Measurements from ENCODE around the gene SH3RF2.
"Not testable (repeated sequence)": the region's sequence is repeated elsewhere in the genome, so short reads cannot be mapped to it uniquely, and the experiment has no call there.

Gene SH3RF2

GRCh38 chr5:146010447-146010846, 74.1 kb downstream of the SH3RF2 start:
- not testable (repeated sequence) for DNase-seq

GRCh38 chr5:146013761-146014160, 77.4 kb downstream of the SH3RF2 start:
- no peak for DNase-seq

- no peak for DNase-seq
Observed at GRCh38 chr5:146015001-146015400, 78.6 kb downstream of the SH3RF2 start.

- no peak for DNase-seq
Observed at GRCh38 chr5:146016764-146017484, 80.5 kb downstream of the SH3RF2 start.

- DNase-seq: no peak
Observed at GRCh38 chr5:146018514-146019375, 82.4 kb downstream of the SH3RF2 start.

GRCh38 chr5:146020100-146020499, 83.7 kb downstream of the SH3RF2 start:
- DNase-seq: no peak

GRCh38 chr5:146024034-146024433, 87.7 kb downstream of the SH3RF2 start:
- no peak for DNase-seq

- no peak for DNase-seq
Observed at GRCh38 chr5:146025114-146025680, 88.8 kb downstream of the SH3RF2 start.

- DNase-seq: no peak
Observed at GRCh38 chr5:146025681-146026080, 89.3 kb downstream of the SH3RF2 start.

GRCh38 chr5:146026307-146027010, 90.1 kb downstream of the SH3RF2 start:
- no peak for DNase-seq

GRCh38 chr5:146027751-146028150, 91.4 kb downstream of the SH3RF2 start:
- no peak for DNase-seq

- DNase-seq: no peak
Observed at GRCh38 chr5:146032911-146033310, 96.5 kb downstream of the SH3RF2 start.

- DNase-seq: no peak
Observed at GRCh38 chr5:146034127-146034526, 97.7 kb downstream of the SH3RF2 start.

- DNase-seq: no peak
Observed at GRCh38 chr5:146034605-146035004, 98.2 kb downstream of the SH3RF2 start.

GRCh38 chr5:146039420-146039819, 103.0 kb downstream of the SH3RF2 start:
- DNase-seq: no peak

GRCh38 chr5:146040527-146040926, 104.1 kb downstream of the SH3RF2 start:
- DNase-seq: no peak

GRCh38 chr5:146041180-146041789, 104.9 kb downstream of the SH3RF2 start:
- no peak for DNase-seq

GRCh38 chr5:146042628-146043279, 106.4 kb downstream of the SH3RF2 start:
- no peak for DNase-seq

GRCh38 chr5:146043722-146044121, 107.3 kb downstream of the SH3RF2 start:
- no peak for DNase-seq

- no peak for DNase-seq
Observed at GRCh38 chr5:146047396-146047795, 111.0 kb downstream of the SH3RF2 start.

- no peak for DNase-seq
Observed at GRCh38 chr5:146048994-146049703, 112.8 kb downstream of the SH3RF2 start.

GRCh38 chr5:146049704-146050026, 113.3 kb downstream of the SH3RF2 start:
- DNase-seq: no peak
